OCI-LY7 (cell line): ENCODE data around the gene SLC6A7. TPM values are rescaled to one million over a fixed set of nuclear protein-coding genes. Genes with fewer than 3 reads are reported as not detected.

Experiments
- BruUV-seq: library from RNA; stranded (reverse); fragments of 400-500 nt; replicated peaks from 2 replicates; lab custom pipeline; 2021; lab: Mats Ljungman, UMichigan
- CTCF ChIA-PET: fragments of 300-600 bp; sonication (Branson Sonifier 250); formaldehyde crosslinking; loops from one replicate; lab custom pipeline; 2022; ENCODE audit warnings: antibody characterized with exemption; ENCODE audit not compliant: unreplicated experiment; lab: Charles Lee
- POLR2A ChIA-PET: fragments of 300-600 bp; sonication (Branson Sonifier 250); formaldehyde crosslinking; loops from one replicate; lab custom pipeline; 2022; ENCODE audit warnings: antibody characterized with exemption; lab: Charles Lee
- DNase-seq: peaks from one replicate; pipeline ENCODE4 v3.0.0-alpha.2; 2015; ENCODE audit warnings: low spot score
- H2AFZ ChIP-seq: fragments of 200-600 bp; sonication (generic), shearing (Covaris generic); 2 replicates; pipeline ENCODE4 v1.6.1; 2014; ENCODE audit warnings: mild to moderate bottlenecking, antibody characterized with exemption, low read length, moderate library complexity
- H3K27ac ChIP-seq: fragments of 200-600 bp; sonication (generic); 2 replicates; pipeline ENCODE4 v1.5.1; 2014; ENCODE audit warnings: mixed run types, low read depth, mild to moderate bottlenecking, moderate library complexity, low read length, inconsistent platforms; ENCODE audit not compliant: poor library complexity, severe bottlenecking
- H3K36me3 ChIP-seq: fragments of 200-600 bp; sonication (generic); 2 replicates; pipeline ENCODE4 v1.6.1; 2014; ENCODE audit warnings: mild to moderate bottlenecking, antibody characterized with exemption, low read length, moderate library complexity, mixed read lengths; ENCODE audit not compliant: insufficient read depth
- H3K4me1 ChIP-seq: fragments of 200-600 bp; sonication (generic); 2 replicates; pipeline ENCODE4 v1.5.1; 2014; ENCODE audit warnings: mild to moderate bottlenecking, low read length; ENCODE audit not compliant: insufficient read depth, poor library complexity, severe bottlenecking
- H3K4me2 ChIP-seq: fragments of 200-600 bp; sonication (generic); 2 replicates; pipeline ENCODE4 v1.6.1; 2014; ENCODE audit warnings: mild to moderate bottlenecking, low read length
- H3K4me3 ChIP-seq: fragments of 200-600 bp; sonication (generic); 2 replicates; pipeline ENCODE4 v1.5.1; 2014; ENCODE audit warnings: mild to moderate bottlenecking, low read depth, low read length; ENCODE audit not compliant: poor library complexity, severe bottlenecking
- H3K79me2 ChIP-seq: fragments of 200-600 bp; sonication (generic); 2 replicates; pipeline ENCODE4 v1.6.1; 2016; ENCODE audit warnings: low read depth, mild to moderate bottlenecking, low read length, moderate library complexity, mixed read lengths; ENCODE audit not compliant: insufficient read depth
- H3K9me2 ChIP-seq: fragments of 200-600 bp; sonication (generic); 2 replicates; pipeline ENCODE4 v1.6.1; 2016; ENCODE audit warnings: mild to moderate bottlenecking, low read length, mixed read lengths; ENCODE audit not compliant: insufficient read depth
- H3K9me3 ChIP-seq: fragments of 200-600 bp; sonication (generic); 2 replicates; pipeline ENCODE4 v1.6.1; 2014; ENCODE audit warnings: mild to moderate bottlenecking, mixed run types, low read length, mixed read lengths
- H4K20me1 ChIP-seq: fragments of 200-600 bp; sonication (generic); 2 replicates; pipeline ENCODE4 v1.6.1; 2014; ENCODE audit warnings: mild to moderate bottlenecking, antibody characterized with exemption, low read length, moderate library complexity, mixed read lengths; ENCODE audit not compliant: insufficient read depth
- EZH2phosphoT487 ChIP-seq: fragments of 200-600 bp; sonication (generic); IDR thresholded peaks from 2 replicates; pipeline ENCODE4 v1.6.1; 2018; ENCODE audit warnings: low read depth, borderline replicate concordance, mild to moderate bottlenecking, mixed run types, antibody characterized with exemption, low read length, moderate library complexity, mixed read lengths
- intact Hi-C: fragments of 100-400 bp; cut with micrococcal nuclease; formaldehyde crosslinking; loops from one replicate; pipeline ENCODE4 v1.10.0; 2022; ENCODE audit not compliant: unreplicated experiment
- total RNA-seq, 2 experiments: library from RNA; depleted of rRNA in 1 of 2; stranded (reverse); fragments of >200 nt in 1 of 2; shearing (Covaris generic) in 1 of 2; gene quantifications; 2 replicates each; pipeline ENCODE4 v1.2.3, GENCODE V29; 2014 to 2022
- TF ChIP-seq, protein P1 (sequence below): fragments of 200-600 bp; sonication (generic); conservative IDR thresholded peaks from 2 replicates; pipeline ENCODE4 v1.5.1; 2014; ENCODE audit warnings: mild to moderate bottlenecking, antibody characterized with exemption, low read length, moderate library complexity, mixed read lengths

The SLC6A7 gene
- total RNA-seq, 2 experiments from 2014 or later: not detected

GRCh38 chr5:150192462-150192861 lies 2.6 kb downstream of the SLC6A7 start:
- Histone ChIP-seq H3K9me3 (no peaks in the 10 kb centered on the region), H2AFZ (no peak overlapping the region), H3K4me1 (no peaks in the 10 kb centered on the region), H3K4me2 (no peak overlapping the region), H3K4me3 (no peak overlapping the region), H3K9me2 (no peaks in the 10 kb centered on the region), H4K20me1 (no peaks in the 10 kb centered on the region), H3K27ac (no peak overlapping the region), H3K36me3 (no peaks in the 10 kb centered on the region), H3K79me2 (no peaks in the 10 kb centered on the region)
- DNase-seq: no peak
- BruUV-seq: no TSS peak
- ChIA-PET POLR2A (no interaction called here), CTCF (interaction anchor here (0.5 kb wide), 1 partner anchor 1101 kb away, joined by 5 read pairs; no protein-coding TSS in a partner anchor)
- TF ChIP-seq, protein P1, sequence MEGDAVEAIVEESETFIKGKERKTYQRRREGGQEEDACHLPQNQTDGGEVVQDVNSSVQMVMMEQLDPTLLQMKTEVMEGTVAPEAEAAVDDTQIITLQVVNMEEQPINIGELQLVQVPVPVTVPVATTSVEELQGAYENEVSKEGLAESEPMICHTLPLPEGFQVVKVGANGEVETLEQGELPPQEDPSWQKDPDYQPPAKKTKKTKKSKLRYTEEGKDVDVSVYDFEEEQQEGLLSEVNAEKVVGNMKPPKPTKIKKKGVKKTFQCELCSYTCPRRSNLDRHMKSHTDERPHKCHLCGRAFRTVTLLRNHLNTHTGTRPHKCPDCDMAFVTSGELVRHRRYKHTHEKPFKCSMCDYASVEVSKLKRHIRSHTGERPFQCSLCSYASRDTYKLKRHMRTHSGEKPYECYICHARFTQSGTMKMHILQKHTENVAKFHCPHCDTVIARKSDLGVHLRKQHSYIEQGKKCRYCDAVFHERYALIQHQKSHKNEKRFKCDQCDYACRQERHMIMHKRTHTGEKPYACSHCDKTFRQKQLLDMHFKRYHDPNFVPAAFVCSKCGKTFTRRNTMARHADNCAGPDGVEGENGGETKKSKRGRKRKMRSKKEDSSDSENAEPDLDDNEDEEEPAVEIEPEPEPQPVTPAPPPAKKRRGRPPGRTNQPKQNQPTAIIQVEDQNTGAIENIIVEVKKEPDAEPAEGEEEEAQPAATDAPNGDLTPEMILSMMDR: no peak
- intact Hi-C loops: no loop called here

- H3K79me2 ChIP-seq: no peaks in the 10 kb centered on the region
- no peaks in the 10 kb centered on the region for H3K9me2 ChIP-seq
- no peak overlapping the region for H3K4me3 ChIP-seq
- H3K4me1 ChIP-seq: no peaks in the 10 kb centered on the region
- no peak for DNase-seq
- no peak for TF ChIP-seq EZH2phosphoT487
- TF ChIP-seq, protein P1: no peak
- no peaks in the 10 kb centered on the region for H3K9me3 ChIP-seq
- no peak overlapping the region for H2AFZ ChIP-seq
- no peaks in the 10 kb centered on the region for H3K36me3 ChIP-seq
- H3K27ac ChIP-seq: no peak overlapping the region
- ChIA-PET CTCF (interaction anchor here (0.7 kb wide), 1 partner anchor 43 kb away, joined by 3 read pairs; no protein-coding TSS in a partner anchor), POLR2A (interaction anchor here (0.6 kb wide), 2 partner anchors 110 to 122 kb away, joined by 3 read pairs; no protein-coding TSS in a partner anchor)
- no peak overlapping the region for H3K4me2 ChIP-seq
- H4K20me1 ChIP-seq: no peaks in the 10 kb centered on the region
- BruUV-seq: no TSS peak
- intact Hi-C loops: no loop called here
These were observed 6.0 kb downstream of the SLC6A7 start for GRCh38 chr5:150195736-150196485.

DNA sequence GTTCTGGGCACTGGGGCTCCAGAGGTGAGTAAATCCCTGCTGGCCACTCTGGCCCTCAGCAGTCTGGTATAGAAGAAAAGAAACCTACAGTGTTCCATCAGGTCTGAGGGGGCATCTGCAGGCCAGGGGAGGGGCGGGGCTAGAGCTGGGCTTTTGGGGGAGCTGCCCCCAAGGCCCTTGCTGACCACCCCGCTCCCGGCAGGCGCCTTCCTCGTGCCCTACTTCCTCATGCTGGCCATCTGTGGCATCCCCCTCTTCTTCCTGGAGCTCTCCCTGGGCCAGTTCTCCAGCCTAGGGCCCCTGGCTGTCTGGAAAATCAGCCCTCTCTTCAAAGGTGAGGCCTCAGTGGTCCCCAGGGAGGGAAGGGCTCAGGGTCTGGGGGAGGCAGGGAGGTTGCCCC lies 6.7 kb downstream of the SLC6A7 start:
- ChIA-PET CTCF (no interaction called here), POLR2A (no interaction called here)
- Histone ChIP-seq H3K9me3 (no peaks in the 10 kb centered on the region), H4K20me1 (no peaks in the 10 kb centered on the region), H3K79me2 (no peaks in the 10 kb centered on the region), H3K27ac (no peak overlapping the region), H3K4me3 (no peak overlapping the region), H3K36me3 (no peaks in the 10 kb centered on the region), H2AFZ (no peak overlapping the region), H3K4me1 (no peaks in the 10 kb centered on the region), H3K4me2 (no peak overlapping the region), H3K9me2 (no peaks in the 10 kb centered on the region)
- intact Hi-C loops: no loop called here
- no TSS peak for BruUV-seq
- TF ChIP-seq, protein P1: no peak
- TF ChIP-seq EZH2phosphoT487: no peak
- no peak for DNase-seq
